Measurements from ENCODE around the gene MYH8. TPM values are rescaled to one million over a fixed set of nuclear protein-coding genes. Genes with fewer than 3 reads are reported as not detected.
A peak's percentile ranks its signal among the peaks of the same experiment; 100 is the strongest.

Gene MYH8
- total and polyA plus RNA-seq, 2 experiments from 2014 or later, result not detected

DNA sequence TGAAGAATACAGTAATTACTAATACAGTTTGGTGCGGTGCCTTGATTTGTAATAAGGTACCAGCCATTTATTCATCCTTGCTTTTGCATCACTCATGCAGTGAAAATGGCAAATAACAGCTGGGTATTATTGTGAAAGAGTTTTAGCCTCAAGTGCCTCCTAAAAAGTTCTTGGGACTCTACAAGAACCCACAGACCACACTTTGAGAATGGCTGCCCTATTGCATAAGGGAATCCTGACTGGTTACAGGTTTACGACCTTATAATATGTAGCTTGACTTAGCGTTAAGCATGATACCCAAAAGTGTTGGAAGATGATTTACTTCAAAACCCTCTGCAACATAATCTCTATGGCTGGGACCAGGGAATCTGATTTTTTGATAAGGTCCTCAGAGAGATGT lies 53.2 kb downstream of the MYH8 start:
- no peak for DNase-seq (ENCODE audit: low read depth in 1 of 2, low spot score in 1 of 2)
- Histone ChIP-seq H3K4me3 (no peak overlapping the region), H3K9me3 (ENCODE audit: low read depth) (no peaks in the 10 kb centered on the region), H3K4me1 (ENCODE audit: low read depth) (no peaks in the 10 kb centered on the region), H3K27ac (no peak overlapping the region), H3K36me3 (no peaks in the 10 kb centered on the region), H3K27me3 (peaks cover 19% of the 10 kb centered on the region)
- TF ChIP-seq, protein P1, sequence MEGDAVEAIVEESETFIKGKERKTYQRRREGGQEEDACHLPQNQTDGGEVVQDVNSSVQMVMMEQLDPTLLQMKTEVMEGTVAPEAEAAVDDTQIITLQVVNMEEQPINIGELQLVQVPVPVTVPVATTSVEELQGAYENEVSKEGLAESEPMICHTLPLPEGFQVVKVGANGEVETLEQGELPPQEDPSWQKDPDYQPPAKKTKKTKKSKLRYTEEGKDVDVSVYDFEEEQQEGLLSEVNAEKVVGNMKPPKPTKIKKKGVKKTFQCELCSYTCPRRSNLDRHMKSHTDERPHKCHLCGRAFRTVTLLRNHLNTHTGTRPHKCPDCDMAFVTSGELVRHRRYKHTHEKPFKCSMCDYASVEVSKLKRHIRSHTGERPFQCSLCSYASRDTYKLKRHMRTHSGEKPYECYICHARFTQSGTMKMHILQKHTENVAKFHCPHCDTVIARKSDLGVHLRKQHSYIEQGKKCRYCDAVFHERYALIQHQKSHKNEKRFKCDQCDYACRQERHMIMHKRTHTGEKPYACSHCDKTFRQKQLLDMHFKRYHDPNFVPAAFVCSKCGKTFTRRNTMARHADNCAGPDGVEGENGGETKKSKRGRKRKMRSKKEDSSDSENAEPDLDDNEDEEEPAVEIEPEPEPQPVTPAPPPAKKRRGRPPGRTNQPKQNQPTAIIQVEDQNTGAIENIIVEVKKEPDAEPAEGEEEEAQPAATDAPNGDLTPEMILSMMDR (IDR thresholded peaks at IDR 0.05; ENCODE audit: low read depth, low read length), result no peak

DNA sequence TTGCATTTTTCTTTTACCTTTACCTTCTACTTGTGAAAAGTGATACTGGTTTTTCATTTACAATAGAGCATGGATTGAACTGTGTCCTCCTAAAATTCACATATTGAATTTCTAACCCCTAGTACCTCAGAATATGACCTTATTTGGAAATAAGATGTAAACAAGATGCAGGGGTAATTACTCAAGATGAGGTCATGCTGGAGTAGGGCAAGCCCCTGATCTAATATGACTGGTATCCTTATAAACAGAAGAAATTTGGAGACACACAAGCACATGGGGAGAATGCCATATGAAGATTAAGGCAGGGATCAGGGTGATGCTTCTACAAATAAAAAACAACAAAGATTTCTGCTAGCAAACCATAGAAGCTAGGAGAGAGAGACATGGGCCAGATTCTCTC lies 61.2 kb downstream of the MYH8 start:
- H3K27me3 ChIP-seq, result peaks cover 28% of the 10 kb centered on the region
- H3K4me3 ChIP-seq, result no peak overlapping the region
- no peak overlapping the region for H3K27ac ChIP-seq
- H3K36me3 ChIP-seq, result no peaks in the 10 kb centered on the region
- no peaks in the 10 kb centered on the region for H3K4me1 ChIP-seq (ENCODE audit: low read depth)
- no peak for DNase-seq (ENCODE audit: low read depth in 1 of 2, low spot score in 1 of 2)
- H3K9me3 ChIP-seq (ENCODE audit: low read depth), result no peaks in the 10 kb centered on the region
- TF ChIP-seq, protein P1 (IDR thresholded peaks at IDR 0.05; ENCODE audit: low read depth, low read length), result no peak

DNA sequence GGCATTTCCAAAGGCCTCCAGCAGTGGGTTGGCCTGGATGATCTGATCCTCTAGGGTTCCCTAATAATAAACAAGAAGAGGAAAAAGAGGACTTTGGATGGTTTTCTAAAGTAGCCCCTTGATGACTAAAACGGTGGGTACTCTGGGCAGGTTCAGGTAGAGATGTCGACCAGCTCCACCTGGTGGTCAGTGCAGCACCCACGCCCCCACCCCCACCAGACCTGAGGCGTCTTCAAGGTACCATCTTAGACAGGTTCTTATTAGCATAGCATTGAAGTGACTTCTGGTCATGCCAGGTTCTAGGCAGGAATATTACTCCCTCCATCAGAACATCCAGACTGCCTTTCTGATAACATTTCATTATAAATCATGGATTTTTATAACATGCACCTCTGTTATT lies 64.0 kb downstream of the MYH8 start:
- no peak for DNase-seq (ENCODE audit: low read depth in 1 of 2, low spot score in 1 of 2)
- peaks cover 18% of the 10 kb centered on the region for H3K27me3 ChIP-seq
- H3K36me3 ChIP-seq, result no peaks in the 10 kb centered on the region
- no peak overlapping the region for H3K4me3 ChIP-seq
- TF ChIP-seq, protein P1 (IDR thresholded peaks at IDR 0.05; ENCODE audit: low read depth, low read length), result peak; percentile 50
- no peaks in the 10 kb centered on the region for H3K4me1 ChIP-seq (ENCODE audit: low read depth)
- H3K9me3 ChIP-seq (ENCODE audit: low read depth), result no peaks in the 10 kb centered on the region
- H3K27ac ChIP-seq, result no peak overlapping the region

DNA sequence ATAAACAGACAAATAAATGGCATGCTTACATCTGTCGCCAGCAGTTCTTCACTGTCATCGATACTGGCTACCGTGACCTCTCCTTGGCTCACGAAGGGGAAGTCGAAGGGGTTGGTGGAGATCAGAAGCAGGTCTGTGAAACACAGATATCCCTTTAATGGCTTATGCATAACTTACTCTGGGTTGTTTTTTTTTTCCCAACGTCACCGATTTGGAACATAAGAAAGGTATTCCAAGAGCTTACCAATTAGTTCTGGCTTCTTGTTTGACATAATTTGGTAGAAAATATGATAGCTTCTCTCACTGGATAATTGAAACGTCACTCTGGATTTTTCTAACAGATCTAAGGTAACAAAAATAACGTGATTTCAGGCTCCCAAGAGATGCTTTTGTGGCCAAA lies 67.1 kb downstream of the MYH8 start:
- no peak for DNase-seq (ENCODE audit: low read depth in 1 of 2, low spot score in 1 of 2)
- no peaks in the 10 kb centered on the region for H3K4me1 ChIP-seq (ENCODE audit: low read depth)
- H3K27ac ChIP-seq, result no peak overlapping the region
- no peak overlapping the region for H3K4me3 ChIP-seq
- no peaks in the 10 kb centered on the region for H3K9me3 ChIP-seq (ENCODE audit: low read depth)
- H3K36me3 ChIP-seq, result no peaks in the 10 kb centered on the region
- H3K27me3 ChIP-seq, result peaks cover 5% of the 10 kb centered on the region
- TF ChIP-seq, protein P1 (IDR thresholded peaks at IDR 0.05; ENCODE audit: low read depth, low read length), result no peak

DNA sequence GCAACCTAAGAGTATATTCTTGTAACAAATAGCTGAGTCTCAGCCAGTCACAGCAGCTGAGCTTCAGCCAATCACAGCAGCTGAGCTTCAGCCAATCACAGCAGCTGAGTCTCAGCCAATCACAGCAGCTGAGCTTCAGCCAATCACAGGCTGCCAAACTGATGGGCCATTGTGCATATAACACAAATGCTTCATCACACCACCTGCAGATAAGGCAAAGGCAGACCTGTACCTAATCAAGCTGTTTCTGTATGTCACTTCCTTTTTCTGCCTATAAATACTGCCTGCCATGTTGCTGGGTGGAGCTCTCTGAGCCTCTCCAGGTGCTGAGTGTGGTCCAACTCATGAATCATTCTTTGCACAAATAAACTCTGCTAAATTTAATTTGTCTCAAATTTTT lies 68.9 kb downstream of the MYH8 start:
- Histone ChIP-seq H3K4me1 (ENCODE audit: low read depth) (no peaks in the 10 kb centered on the region), H3K36me3 (no peaks in the 10 kb centered on the region), H3K27ac (no peak overlapping the region), H3K27me3 (no peaks in the 10 kb centered on the region), H3K9me3 (ENCODE audit: low read depth) (no peaks in the 10 kb centered on the region), H3K4me3 (no peak overlapping the region)
- no peak for DNase-seq (ENCODE audit: low read depth in 1 of 2, low spot score in 1 of 2)
- TF ChIP-seq, protein P1 (IDR thresholded peaks at IDR 0.05; ENCODE audit: low read depth, low read length), result no peak

DNA sequence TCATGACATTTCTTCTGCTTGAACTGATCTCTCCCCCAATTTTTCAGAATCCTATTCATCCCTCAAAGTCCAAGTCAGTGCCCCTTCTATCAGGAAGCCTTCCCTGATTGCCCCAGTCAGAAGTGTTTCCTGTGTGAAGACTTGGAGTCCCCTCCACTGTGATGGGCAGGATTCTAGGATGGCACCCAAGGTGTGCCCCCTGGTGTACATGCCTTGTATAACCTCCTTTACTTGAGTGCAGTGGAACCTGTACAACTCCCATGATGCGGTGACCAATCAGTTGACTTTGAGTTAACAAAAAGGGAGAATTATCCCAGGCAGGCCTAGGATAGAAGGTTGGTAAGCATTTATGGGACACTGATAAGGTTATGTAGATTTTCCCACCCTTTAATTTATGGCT lies 72.3 kb downstream of the MYH8 start:
- TF ChIP-seq, protein P1 (IDR thresholded peaks at IDR 0.05; ENCODE audit: low read depth, low read length), result peak; percentile 23
- peak in 1 of 2 donors; percentile 10 for DNase-seq (ENCODE audit: low read depth in 1 of 2, low spot score in 1 of 2)
- no peaks in the 10 kb centered on the region for H3K36me3 ChIP-seq
- no peaks in the 10 kb centered on the region for H3K4me1 ChIP-seq (ENCODE audit: low read depth)
- H3K27ac ChIP-seq, result no peak overlapping the region
- no peaks in the 10 kb centered on the region for H3K9me3 ChIP-seq (ENCODE audit: low read depth)
- no peak overlapping the region for H3K4me3 ChIP-seq
- H3K27me3 ChIP-seq, result no peaks in the 10 kb centered on the region

Data from cardiac muscle cell (in vitro differentiated cells and primary cell).